HG03565 (cell line): ENCODE results near the gene TMEM132A.

ENCODE experiments used
- ATAC-seq: cut with Tn5 transposase; IDR thresholded peaks from one replicate; pipeline ENCODE4 v1.9.1; 2021; ENCODE audit warnings: mild to moderate bottlenecking, moderate library complexity; ENCODE audit not compliant: unreplicated experiment

The TMEM132A gene

GRCh38 chr11:60919956-60920355 is 4.3 kb upstream of the TMEM132A start:
- ATAC-seq, result no peak

- no peak for ATAC-seq
Measured at GRCh38 chr11:60921259-60921658, 3.0 kb upstream of the TMEM132A start.

- ATAC-seq, result no peak
Measured at GRCh38 chr11:60921777-60922335, 2.4 kb upstream of the TMEM132A start.

- ATAC-seq, result no peak
Measured at GRCh38 chr11:60922906-60923305, 1.4 kb upstream of the TMEM132A start.

GRCh38 chr11:60923326-60923725 is 934 bp upstream of the TMEM132A start:
- no peak for ATAC-seq

GRCh38 chr11:60923800-60924109 is 505 bp upstream of the TMEM132A start:
- no peak for ATAC-seq

GRCh38 chr11:60924906-60925853 is 920 bp downstream of the TMEM132A start:
- no peak for ATAC-seq

- no peak for ATAC-seq
Measured at GRCh38 chr11:60925868-60926267, 1.6 kb downstream of the TMEM132A start.

- no peak for ATAC-seq
Measured at GRCh38 chr11:60926500-60926899, 2.2 kb downstream of the TMEM132A start.

GRCh38 chr11:60927061-60927592 is 2.9 kb downstream of the TMEM132A start:
- ATAC-seq, result no peak

- no peak for ATAC-seq
Measured at GRCh38 chr11:60927600-60927999, 3.3 kb downstream of the TMEM132A start.

- ATAC-seq, result no peak
Measured at GRCh38 chr11:60928563-60929001, 4.3 kb downstream of the TMEM132A start.

GRCh38 chr11:60929764-60930163 is 5.5 kb downstream of the TMEM132A start:
- no peak for ATAC-seq

GRCh38 chr11:60930394-60930793 is 6.1 kb downstream of the TMEM132A start:
- no peak for ATAC-seq

GRCh38 chr11:60931917-60932316 is 7.7 kb downstream of the TMEM132A start:
- ATAC-seq, result no peak

GRCh38 chr11:60932605-60933356 is 8.5 kb downstream of the TMEM132A start:
- ATAC-seq, result no peak

- no peak for ATAC-seq
Measured at GRCh38 chr11:60933416-60934123, 9.3 kb downstream of the TMEM132A start.

GRCh38 chr11:60934124-60934789 is 10.0 kb downstream of the TMEM132A start:
- ATAC-seq, result no peak

GRCh38 chr11:60934790-60935605 is 10.7 kb downstream of the TMEM132A start:
- no peak for ATAC-seq
